ENCODE data around the gene SEMA7A.

The SEMA7A gene

GRCh38 chr15:74375303-74375693, 58.5 kb downstream of the SEMA7A start:
- TF ChIP-seq CEBPB (IDR thresholded peaks at IDR 0.05) = no peak
- peak; percentile 76 for TF ChIP-seq RAD21 (IDR thresholded peaks at IDR 0.05; ENCODE audit: low read depth)
- no peak for TF ChIP-seq ZBTB7A (IDR thresholded peaks at IDR 0.05; ENCODE audit: low read depth)
- TF ChIP-seq TCF12 (IDR thresholded peaks at IDR 0.05; ENCODE audit: low read depth) = no peak
- TF ChIP-seq CREB1 (IDR thresholded peaks at IDR 0.05; ENCODE audit: low read depth) = no peak
- TF ChIP-seq USF1 (IDR thresholded peaks at IDR 0.05) = no peak
- TF ChIP-seq TEAD4 (IDR thresholded peaks at IDR 0.05) = no peak
- no peak for TF ChIP-seq EGR1 (IDR thresholded peaks at IDR 0.05)
- TF ChIP-seq MAX (IDR thresholded peaks at IDR 0.05) = peak; percentile 37; the same call in 1 of the 2 replicates
- no peak for TF ChIP-seq YY1 (IDR thresholded peaks at IDR 0.05; ENCODE audit: low read depth)
- TF ChIP-seq EP300 (IDR thresholded peaks at IDR 0.05; ENCODE audit: borderline replicate concordance) = no peak
- no peak for TF ChIP-seq NFIC (IDR thresholded peaks at IDR 0.05)
- no peak for TF ChIP-seq FOXM1 (IDR thresholded peaks at IDR 0.05; ENCODE audit: borderline replicate concordance, low read depth)
- TF ChIP-seq REST (IDR thresholded peaks at IDR 0.05; ENCODE audit: low read depth) = no peak
- TF ChIP-seq TAF1 (IDR thresholded peaks at IDR 0.05; ENCODE audit: low read depth) = no peak

- no peak for TF ChIP-seq TCF12 (IDR thresholded peaks at IDR 0.05; ENCODE audit: low read depth)
- TF ChIP-seq NFIC (IDR thresholded peaks at IDR 0.05) = no peak
- no peak for TF ChIP-seq TAF1 (IDR thresholded peaks at IDR 0.05; ENCODE audit: low read depth)
- no peak for TF ChIP-seq USF1 (IDR thresholded peaks at IDR 0.05)
- no peak for TF ChIP-seq FOXM1 (IDR thresholded peaks at IDR 0.05; ENCODE audit: borderline replicate concordance, low read depth)
- no peak for TF ChIP-seq YY1 (IDR thresholded peaks at IDR 0.05; ENCODE audit: low read depth)
- TF ChIP-seq ZBTB7A (IDR thresholded peaks at IDR 0.05; ENCODE audit: low read depth) = no peak
- TF ChIP-seq EGR1 (IDR thresholded peaks at IDR 0.05) = no peak
- TF ChIP-seq TEAD4 (IDR thresholded peaks at IDR 0.05) = no peak
- TF ChIP-seq CEBPB (IDR thresholded peaks at IDR 0.05) = no peak
- no peak for TF ChIP-seq CREB1 (IDR thresholded peaks at IDR 0.05; ENCODE audit: low read depth)
- TF ChIP-seq EP300 (IDR thresholded peaks at IDR 0.05; ENCODE audit: borderline replicate concordance) = no peak
- TF ChIP-seq REST (IDR thresholded peaks at IDR 0.05; ENCODE audit: low read depth) = no peak
- no peak for TF ChIP-seq RAD21 (IDR thresholded peaks at IDR 0.05; ENCODE audit: low read depth)
- no peak for TF ChIP-seq MAX (IDR thresholded peaks at IDR 0.05)
Observed at GRCh38 chr15:74374648-74375302, 59.0 kb downstream of the SEMA7A start.

GRCh38 chr15:74373731-74374647, 59.8 kb downstream of the SEMA7A start:
- TF ChIP-seq ZBTB7A (IDR thresholded peaks at IDR 0.05; ENCODE audit: low read depth) = no peak
- 0 out of 2 replicates have a peak, but pooled peaks have one; percentile 16 for TF ChIP-seq TAF1 (IDR thresholded peaks at IDR 0.05; ENCODE audit: low read depth)
- peak; percentile 94 for TF ChIP-seq RAD21 (IDR thresholded peaks at IDR 0.05; ENCODE audit: low read depth)
- TF ChIP-seq REST (IDR thresholded peaks at IDR 0.05; ENCODE audit: low read depth) = no peak
- no peak for TF ChIP-seq TCF12 (IDR thresholded peaks at IDR 0.05; ENCODE audit: low read depth)
- no peak for TF ChIP-seq EGR1 (IDR thresholded peaks at IDR 0.05)
- TF ChIP-seq USF1 (IDR thresholded peaks at IDR 0.05) = no peak
- peak; percentile 91 for TF ChIP-seq MAX (IDR thresholded peaks at IDR 0.05)

Data from Ishikawa (cell line).